ENCODE measurements around the gene ZNF511. TPM values are rescaled to one million over a fixed set of nuclear protein-coding genes. Genes with fewer than 3 reads are reported as not detected.
"Not testable (repeated sequence)": the region's sequence is repeated elsewhere in the genome, so short reads cannot be mapped to it uniquely, and the experiment has no call there.

The ZNF511 gene
- total RNA-seq, 1 experiment from 2014 or later: 74.5 TPM

DNA sequence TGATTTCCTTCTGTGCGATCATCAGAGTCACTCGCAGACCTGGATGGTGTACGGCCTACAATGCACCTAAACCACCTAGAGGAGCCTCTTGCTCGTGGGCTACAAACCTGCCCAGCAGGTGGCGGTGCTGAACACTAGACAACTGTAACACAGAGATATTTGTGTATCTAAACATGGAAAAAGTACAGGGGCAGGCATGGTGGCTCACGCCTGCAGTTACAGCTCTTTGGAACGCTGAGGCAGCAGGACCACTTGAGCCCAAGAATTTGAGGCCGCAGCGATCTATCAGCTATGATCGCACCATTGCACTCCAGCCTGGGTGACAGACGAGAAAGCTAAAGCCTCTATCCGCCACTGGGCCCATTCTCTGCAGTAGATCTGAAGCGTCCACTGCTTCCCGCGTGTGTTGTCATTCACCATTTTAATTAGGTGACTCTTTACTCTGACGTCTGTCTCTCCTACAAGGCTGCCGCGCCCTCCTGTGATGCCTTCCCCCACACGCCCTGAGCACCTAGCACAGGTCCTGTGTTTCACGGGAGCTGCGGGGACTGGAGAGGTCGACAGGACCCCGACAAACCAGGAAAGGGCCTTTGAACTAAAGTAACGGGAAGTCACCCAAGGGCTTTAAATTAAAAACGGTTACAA is 816 bp upstream of the ZNF511 start:
- in situ Hi-C loops (cut with HindIII; ENCODE audit: low pct_unique_long_range_greater_than_20kb, low sequenced_read_pairs): no loop called here
- DNase-seq (ENCODE audit: low read depth): peak; percentile 74

DNA sequence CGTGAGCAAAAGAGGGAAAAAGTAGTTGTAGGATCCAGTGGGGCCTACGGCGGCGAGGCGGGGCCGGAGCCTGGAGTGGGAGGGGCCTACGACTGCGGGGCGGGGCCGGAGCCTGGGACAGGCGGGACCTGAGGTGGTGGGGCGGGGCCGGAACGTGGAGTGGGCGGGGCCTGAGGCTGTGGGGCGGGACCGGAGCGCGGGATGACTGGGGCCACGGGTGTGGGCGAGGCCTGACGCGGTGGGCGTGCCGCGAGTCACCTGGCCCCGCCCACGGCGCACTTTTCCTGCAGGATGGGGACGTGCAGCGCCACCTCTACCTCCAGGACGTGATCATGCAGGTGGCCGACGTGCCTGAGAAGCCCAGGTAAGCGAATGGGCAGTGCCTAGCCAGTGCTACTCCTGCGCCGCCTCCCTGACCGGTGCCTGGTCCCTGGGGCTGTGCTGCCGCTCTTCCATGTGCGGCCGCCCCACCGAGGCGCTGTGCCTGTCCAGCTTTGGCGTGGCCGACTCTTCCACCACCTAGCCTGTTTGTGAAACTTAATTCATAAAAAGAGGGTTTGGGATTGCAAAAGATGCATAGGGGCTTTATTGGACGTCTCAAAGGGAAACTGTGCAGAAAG is 496 bp downstream of the ZNF511 start:
- in situ Hi-C loops (cut with HindIII; ENCODE audit: low pct_unique_long_range_greater_than_20kb, low sequenced_read_pairs): no loop called here
- DNase-seq (ENCODE audit: low read depth): peak; percentile 83

DNA sequence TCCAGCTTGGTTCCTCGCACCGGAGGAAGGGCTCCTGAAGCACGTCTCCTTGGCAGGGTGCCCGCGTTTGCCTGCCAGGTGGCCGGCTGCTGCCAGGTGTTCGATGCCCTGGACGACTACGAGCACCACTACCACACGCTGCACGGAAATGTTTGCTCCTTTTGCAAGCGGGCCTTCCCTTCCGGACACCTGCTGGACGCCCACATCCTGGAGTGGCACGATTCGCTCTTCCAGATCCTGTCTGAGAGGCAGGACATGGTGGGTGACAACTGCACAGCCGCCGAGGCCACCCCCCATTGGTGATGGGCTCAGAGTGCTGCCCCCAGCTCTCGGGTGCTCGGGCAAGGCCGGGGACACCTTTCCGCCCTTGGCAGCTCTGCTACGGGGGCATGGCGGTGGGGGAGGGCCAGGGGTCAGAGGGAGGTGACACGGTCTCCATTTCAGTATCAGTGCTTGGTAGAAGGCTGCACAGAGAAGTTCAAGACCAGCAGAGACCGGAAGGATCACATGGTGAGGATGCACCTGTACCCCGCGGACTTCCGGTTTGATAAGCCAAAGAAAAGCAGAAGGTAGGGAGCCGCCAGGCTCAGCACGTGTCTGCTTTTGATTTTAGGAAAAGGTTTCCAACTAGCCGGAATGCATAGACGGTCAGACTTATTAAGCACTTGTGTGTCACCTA is 1.1 kb downstream of the ZNF511 start:
- in situ Hi-C loops (cut with HindIII; ENCODE audit: low pct_unique_long_range_greater_than_20kb, low sequenced_read_pairs): no loop called here
- DNase-seq (ENCODE audit: low read depth): no peak

GRCh38 chr10:133310399-133310755 is 1.7 kb downstream of the ZNF511 start:
- in situ Hi-C loops (cut with HindIII; ENCODE audit: low pct_unique_long_range_greater_than_20kb, low sequenced_read_pairs): no loop called here
- no peak for DNase-seq (ENCODE audit: low read depth)

DNA sequence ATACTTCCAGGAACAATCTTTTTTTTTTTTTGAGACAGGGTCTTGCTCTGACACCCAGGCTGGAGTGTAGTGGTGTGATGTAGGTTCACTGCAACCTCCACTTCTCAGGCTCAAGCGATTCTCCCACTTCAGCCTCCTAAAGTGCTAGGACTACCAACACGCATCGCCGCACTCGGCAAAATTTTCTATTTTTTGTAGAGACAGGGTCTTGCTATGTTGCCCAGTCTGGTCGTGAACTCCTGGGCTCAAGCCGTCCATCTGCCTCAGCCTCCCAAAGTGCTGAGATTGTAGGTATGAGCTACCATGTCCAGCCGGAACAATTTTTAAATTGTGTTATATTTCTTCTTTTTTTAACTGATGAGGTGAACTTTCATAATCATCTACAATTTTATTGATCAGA is 2.1 kb downstream of the ZNF511 start:
- in situ Hi-C loops (cut with HindIII; ENCODE audit: low pct_unique_long_range_greater_than_20kb, low sequenced_read_pairs): no loop called here
- DNase-seq (ENCODE audit: low read depth): no peak

- DNase-seq (ENCODE audit: low read depth): no peak
- in situ Hi-C loops (cut with HindIII; ENCODE audit: low pct_unique_long_range_greater_than_20kb, low sequenced_read_pairs): no loop called here
These were observed 2.9 kb downstream of the ZNF511 start for GRCh38 chr10:133311570-133311969.

GRCh38 chr10:133312016-133312768 is 3.5 kb downstream of the ZNF511 start:
- in situ Hi-C loops (cut with HindIII; ENCODE audit: low pct_unique_long_range_greater_than_20kb, low sequenced_read_pairs): no loop called here
- no peak for DNase-seq (ENCODE audit: low read depth)

DNA sequence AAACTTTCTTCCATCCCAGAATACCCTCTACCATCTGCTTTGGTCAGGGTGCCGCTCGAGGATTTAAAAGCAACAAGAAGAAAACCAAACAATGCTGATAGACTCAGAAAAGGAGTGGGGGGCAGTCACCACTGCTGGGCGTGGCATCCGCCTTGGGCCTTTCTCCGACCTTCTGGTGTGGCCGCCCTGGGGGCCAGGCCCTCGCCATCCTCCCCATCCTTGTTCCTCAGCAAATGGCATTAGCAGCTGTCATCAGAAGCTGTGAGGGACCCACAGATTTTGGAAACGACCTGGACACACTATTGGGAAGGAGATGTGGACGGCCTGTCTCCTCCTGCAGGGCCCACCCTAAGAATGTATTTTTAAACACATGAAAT is 4.0 kb downstream of the ZNF511 start:
- no peak for DNase-seq (ENCODE audit: low read depth)
- in situ Hi-C loops (cut with HindIII; ENCODE audit: low pct_unique_long_range_greater_than_20kb, low sequenced_read_pairs): no loop called here

DNA sequence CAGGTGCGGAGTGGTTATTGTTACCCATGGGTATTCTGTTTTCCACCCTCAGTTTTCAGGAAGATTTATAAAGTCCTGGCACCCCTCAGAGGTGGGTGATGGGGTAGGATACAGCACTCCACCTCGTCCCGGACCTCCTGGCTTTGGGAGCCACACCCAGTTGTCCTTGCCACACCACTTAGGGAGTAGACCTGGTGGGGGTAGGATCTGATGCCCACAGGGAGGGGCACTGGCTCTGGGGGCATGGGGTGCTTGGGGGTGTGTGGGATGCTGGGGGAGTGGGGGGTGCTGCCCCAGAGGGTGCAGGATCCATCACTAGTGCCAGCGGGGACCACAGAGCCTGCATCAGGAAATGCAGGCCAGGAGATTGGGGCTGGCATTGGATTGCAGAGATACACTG is 4.5 kb downstream of the ZNF511 start:
- in situ Hi-C loops (cut with HindIII; ENCODE audit: low pct_unique_long_range_greater_than_20kb, low sequenced_read_pairs): no loop called here
- no peak for DNase-seq (ENCODE audit: low read depth)

- in situ Hi-C loops (cut with HindIII; ENCODE audit: low pct_unique_long_range_greater_than_20kb, low sequenced_read_pairs): no loop called here
- no peak for DNase-seq (ENCODE audit: low read depth)
These were observed 6.2 kb downstream of the ZNF511 start for GRCh38 chr10:133314911-133315310.

DNA sequence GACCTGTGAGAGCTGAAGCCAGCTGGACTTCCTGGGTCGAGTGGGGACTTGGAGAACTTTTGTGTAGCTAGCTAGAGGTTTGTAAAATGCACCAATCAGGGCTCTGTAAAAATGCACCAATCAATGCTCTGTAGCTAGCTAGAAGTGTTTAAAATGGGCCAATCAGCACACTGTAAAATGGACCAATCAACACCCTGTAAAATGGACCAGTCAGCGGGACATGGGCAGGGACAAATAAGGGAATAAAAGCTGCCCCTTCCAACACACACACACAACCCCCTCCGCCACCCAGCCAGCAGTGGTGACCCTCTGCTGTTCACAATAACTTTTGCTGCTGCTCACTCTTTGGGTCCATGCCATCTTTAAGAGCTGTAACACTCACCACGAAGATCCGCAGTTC is 7.1 kb downstream of the ZNF511 start:
- DNase-seq (ENCODE audit: low read depth): peak; percentile 39
- in situ Hi-C loops (cut with HindIII; ENCODE audit: low pct_unique_long_range_greater_than_20kb, low sequenced_read_pairs): no loop called here

- DNase-seq (ENCODE audit: low read depth): no peak
- in situ Hi-C loops (cut with HindIII; ENCODE audit: low pct_unique_long_range_greater_than_20kb, low sequenced_read_pairs): no loop called here
These were observed 7.6 kb downstream of the ZNF511 start for GRCh38 chr10:133316266-133316665.

DNA sequence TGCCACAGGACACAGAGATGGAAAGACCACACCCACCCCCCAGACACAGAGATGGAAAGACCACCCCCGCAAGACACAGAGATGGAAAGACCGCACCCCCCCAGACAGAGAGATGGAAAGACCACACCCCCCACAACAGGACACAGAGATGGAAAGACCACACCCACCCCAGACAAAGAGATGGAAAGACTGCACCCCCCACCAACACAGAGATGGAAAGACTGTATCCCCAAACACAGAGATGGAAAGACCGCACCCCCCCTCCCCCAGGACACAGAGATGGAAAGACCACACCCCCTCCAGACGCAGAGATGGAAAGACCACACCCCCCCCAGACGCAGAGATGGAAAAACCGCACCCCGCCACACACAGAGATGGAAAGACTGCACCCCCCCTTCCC is 8.0 kb downstream of the ZNF511 start:
- in situ Hi-C loops (cut with HindIII; ENCODE audit: low pct_unique_long_range_greater_than_20kb, low sequenced_read_pairs): no loop called here
- no peak for DNase-seq (ENCODE audit: low read depth)

DNA sequence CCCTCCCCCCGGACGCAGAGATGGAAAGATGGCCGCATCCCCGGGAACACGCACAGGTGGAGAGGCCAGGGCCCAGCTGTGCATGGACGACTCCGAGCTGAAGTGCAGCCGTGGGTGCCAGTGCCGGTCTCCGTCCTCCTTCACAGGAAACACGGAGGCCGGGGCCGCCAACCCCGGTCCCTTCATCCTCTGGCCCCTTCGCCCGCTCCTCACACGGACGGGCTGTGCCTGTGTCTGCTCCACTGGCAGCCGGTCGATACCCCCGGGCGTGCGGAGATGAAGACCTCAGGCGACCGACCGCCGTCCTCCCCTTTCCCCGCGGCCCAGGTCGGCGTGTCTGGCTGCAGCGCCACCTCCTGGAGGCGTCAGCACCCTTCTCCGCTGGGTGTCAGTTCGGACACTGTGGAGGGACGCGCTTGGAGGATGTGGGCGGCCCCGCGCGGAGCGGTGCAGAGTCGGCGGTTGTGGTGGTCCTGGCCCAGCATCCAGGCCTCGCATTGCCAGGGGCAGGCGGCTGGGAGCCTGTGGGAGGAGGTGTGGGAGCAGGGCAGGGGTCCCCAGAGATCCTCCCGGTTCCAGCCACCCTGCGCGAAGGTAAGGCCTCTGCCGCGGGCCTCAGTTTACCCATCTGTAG is 9.9 kb downstream of the ZNF511 start:
- peak; percentile 69 for DNase-seq (ENCODE audit: low read depth)
- in situ Hi-C loops (cut with HindIII; ENCODE audit: low pct_unique_long_range_greater_than_20kb, low sequenced_read_pairs): no loop called here

- in situ Hi-C loops (cut with HindIII; ENCODE audit: low pct_unique_long_range_greater_than_20kb, low sequenced_read_pairs); DNase-seq (ENCODE audit: low read depth): not testable (repeated sequence)
These were observed 12.2 kb downstream of the ZNF511 start for GRCh38 chr10:133320852-133321422.

GRCh38 chr10:133322064-133322709 is 13.5 kb downstream of the ZNF511 start:
- in situ Hi-C loops (cut with HindIII; ENCODE audit: low pct_unique_long_range_greater_than_20kb, low sequenced_read_pairs); DNase-seq (ENCODE audit: low read depth): not testable (repeated sequence)

DNA sequence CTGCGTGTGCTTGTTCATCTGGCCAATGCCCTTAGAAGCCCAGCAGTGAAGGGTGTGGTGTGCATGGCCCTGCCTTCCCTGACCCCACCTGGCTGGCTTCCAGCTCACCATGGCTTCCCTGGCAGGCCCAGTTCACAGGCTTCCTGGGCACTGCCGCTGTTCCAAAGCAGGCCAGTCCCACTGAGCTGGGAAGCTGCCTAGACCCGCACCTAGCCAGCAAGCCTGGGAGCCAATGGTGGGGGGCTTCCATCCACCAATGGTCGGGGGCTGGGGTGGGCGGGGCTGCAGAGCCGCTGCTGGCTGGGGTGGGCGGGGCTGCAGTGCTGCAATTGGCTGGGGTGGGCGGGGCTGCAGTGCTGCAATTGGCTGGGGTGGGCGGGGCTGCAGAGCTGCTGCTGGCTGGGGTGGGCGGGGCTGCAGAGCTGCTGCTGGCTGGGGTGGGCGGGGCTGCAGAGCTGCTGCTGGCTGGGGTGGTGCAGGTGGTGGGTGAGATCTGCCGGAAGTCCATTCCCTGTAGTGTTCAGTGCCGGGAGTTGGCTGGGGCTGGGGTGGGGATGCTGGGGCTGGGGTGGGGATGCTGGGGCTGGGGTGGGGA is 15.6 kb downstream of the ZNF511 start:
- peak; percentile 65 for DNase-seq (ENCODE audit: low read depth)
- in situ Hi-C loops (cut with HindIII; ENCODE audit: low pct_unique_long_range_greater_than_20kb, low sequenced_read_pairs): no loop called here

DNA sequence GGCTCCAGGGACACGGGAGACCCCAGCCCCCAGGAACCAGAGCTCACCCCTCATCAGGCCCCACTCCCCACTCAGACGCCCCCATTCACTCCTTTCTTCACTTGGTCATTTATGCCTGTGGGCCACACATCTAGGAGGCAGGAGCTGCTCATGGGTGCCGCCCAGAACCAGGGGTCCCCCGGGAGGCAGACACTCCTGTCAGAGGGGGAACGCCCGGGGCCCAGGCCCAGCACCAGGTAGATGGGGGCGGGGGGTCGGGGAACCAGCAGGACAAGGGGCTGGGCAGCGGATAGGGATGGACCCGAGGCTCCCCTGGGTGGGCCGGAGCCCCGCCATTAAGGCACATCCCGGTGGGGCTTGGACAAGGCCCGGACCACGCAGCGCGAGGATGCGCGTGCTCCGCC is 16.1 kb downstream of the ZNF511 start:
- in situ Hi-C loops (cut with HindIII; ENCODE audit: low pct_unique_long_range_greater_than_20kb, low sequenced_read_pairs): no loop called here
- no peak for DNase-seq (ENCODE audit: low read depth)

Data from Caki2 (cell line).